ENCODE results near the gene CACNA1S.

DNA sequence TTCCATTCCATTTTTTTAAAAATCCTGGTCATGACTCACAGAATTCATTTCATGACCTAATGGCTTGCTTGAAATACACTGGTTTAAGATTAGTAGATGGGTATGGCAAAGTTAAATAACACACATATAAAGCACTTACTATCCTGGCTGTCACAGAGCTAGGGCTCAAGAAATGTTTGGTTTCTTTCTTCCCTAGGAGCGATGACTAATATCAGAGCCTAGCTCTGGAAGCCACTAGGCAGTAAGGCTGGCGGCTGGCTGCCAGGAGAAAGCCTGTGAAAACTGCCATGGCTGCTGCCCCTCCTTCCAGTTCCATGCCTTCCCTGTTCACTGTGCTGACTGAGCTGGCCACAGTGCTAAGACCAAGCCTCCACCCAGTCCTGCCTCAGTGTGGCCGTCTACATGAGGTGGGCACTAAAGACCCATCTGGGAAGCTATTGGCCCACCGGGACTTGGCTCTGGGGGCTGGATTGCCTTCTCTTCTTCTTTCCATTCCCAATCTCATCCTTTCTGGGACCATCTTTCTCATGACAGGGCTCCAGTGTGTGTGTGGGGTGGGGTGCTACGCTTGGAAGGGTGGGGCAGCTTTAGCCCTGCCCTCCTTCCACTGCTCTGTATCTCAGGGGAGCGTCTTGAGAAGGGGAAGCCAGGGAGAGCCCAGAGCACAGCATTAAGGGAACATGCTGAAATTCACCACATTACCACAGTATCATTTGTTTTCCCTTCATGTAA is 25.5 kb upstream of the CACNA1S start:
- no peak for TF ChIP-seq EZH2phosphoT487 (IDR thresholded peaks at IDR 0.05; ENCODE audit: low read length)
- TF ChIP-seq, protein P1, sequence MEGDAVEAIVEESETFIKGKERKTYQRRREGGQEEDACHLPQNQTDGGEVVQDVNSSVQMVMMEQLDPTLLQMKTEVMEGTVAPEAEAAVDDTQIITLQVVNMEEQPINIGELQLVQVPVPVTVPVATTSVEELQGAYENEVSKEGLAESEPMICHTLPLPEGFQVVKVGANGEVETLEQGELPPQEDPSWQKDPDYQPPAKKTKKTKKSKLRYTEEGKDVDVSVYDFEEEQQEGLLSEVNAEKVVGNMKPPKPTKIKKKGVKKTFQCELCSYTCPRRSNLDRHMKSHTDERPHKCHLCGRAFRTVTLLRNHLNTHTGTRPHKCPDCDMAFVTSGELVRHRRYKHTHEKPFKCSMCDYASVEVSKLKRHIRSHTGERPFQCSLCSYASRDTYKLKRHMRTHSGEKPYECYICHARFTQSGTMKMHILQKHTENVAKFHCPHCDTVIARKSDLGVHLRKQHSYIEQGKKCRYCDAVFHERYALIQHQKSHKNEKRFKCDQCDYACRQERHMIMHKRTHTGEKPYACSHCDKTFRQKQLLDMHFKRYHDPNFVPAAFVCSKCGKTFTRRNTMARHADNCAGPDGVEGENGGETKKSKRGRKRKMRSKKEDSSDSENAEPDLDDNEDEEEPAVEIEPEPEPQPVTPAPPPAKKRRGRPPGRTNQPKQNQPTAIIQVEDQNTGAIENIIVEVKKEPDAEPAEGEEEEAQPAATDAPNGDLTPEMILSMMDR (IDR thresholded peaks at IDR 0.05; ENCODE audit: low read length), result no peak
- TF ChIP-seq EZH2 (optimal IDR thresholded peaks at IDR 0.05; ENCODE audit: low read depth, low read length), result no peak

Data from MM.1S (cell line).